ENCODE results near the gene SPATA33.

GRCh38 chr16:89690392-89690901 lies 32.8 kb downstream of the SPATA33 start:
- no peak for TF ChIP-seq EZH2 (IDR thresholded peaks at IDR 0.05; ENCODE audit: low read depth)
- no peak for TF ChIP-seq CTCF (conservative IDR thresholded peaks at IDR 0.05)

Measured in PC-9 (cell line).